Common myeloid progenitor, CD34-positive (primary cell): ENCODE data around the gene SEC31A.
"Not testable (repeated sequence)": the region's sequence is repeated elsewhere in the genome, so short reads cannot be mapped to it uniquely, and the experiment has no call there.

Experiments used
- CTCF ChIA-PET: fragments of 350-600 bp; sonication (Branson Sonifier 250); formaldehyde crosslinking; loops from one replicate; lab custom pipeline; 2021; ENCODE audit warnings: antibody characterized with exemption; lab: Charles Lee
- POLR2A ChIA-PET: fragments of 350-600 bp; sonication (Branson Sonifier 250); formaldehyde crosslinking; loops from one replicate; lab custom pipeline; 2021; ENCODE audit warnings: antibody characterized with exemption; lab: Charles Lee
- DNase-seq, 3 donors: peaks; one replicate each; pipeline versions ENCODE4 v3.0.0 to v3.0.0-alpha.2; 2013
- H3K27ac ChIP-seq, 2 experiments: 1 replicate in 1 of 2; 2 replicates in 1 of 2; pipeline ENCODE4 v1.7.0; 2013; ENCODE audit warnings: inconsistent platforms in 2 of 2, low read length in 2 of 2, mild to moderate bottlenecking in 2 of 2, low read depth in 1 of 2, moderate library complexity in 1 of 2; ENCODE audit not compliant: severe bottlenecking in 2 of 2, insufficient read depth in 1 of 2, poor library complexity in 1 of 2
- H3K27me3 ChIP-seq, 5 experiments: replicated peaks in 2 of 5; 1 replicate in 3 of 5; 2 replicates in 2 of 5; pipeline versions ENCODE4 v1.6.1 to v1.7.0; 2013; ENCODE audit warnings: low read length in 4 of 5, mild to moderate bottlenecking in 2 of 5, moderate library complexity in 2 of 5, inconsistent platforms in 1 of 5; ENCODE audit not compliant: insufficient read depth in 5 of 5, control insufficient read depth in 4 of 5
- H3K36me3 ChIP-seq, 4 experiments: 1 replicate in 2 of 4; 2 replicates in 2 of 4; pipeline versions ENCODE4 v1.6.1 to v1.7.0; 2013; ENCODE audit warnings: low read length in 3 of 4, control low read depth in 1 of 4, mild to moderate bottlenecking in 1 of 4; ENCODE audit not compliant: control insufficient read depth in 4 of 4, insufficient read depth in 4 of 4
- H3K4me1 ChIP-seq, 4 experiments: 1 replicate in 3 of 4; 2 replicates in 1 of 4; pipeline versions ENCODE4 v1.6.1 to v1.7.1; 2013; ENCODE audit warnings: low read length in 3 of 4, mild to moderate bottlenecking in 3 of 4, control low read depth in 1 of 4, inconsistent platforms in 1 of 4, moderate library complexity in 1 of 4; ENCODE audit not compliant: control insufficient read depth in 4 of 4, insufficient read depth in 4 of 4; ENCODE audit errors: control extremely low read depth in 1 of 4
- H3K4me3 ChIP-seq, 7 experiments: 1 replicate in 4 of 7; 2 replicates in 3 of 7; pipeline versions ENCODE4 v1.5.1 to v1.7.0; 2013; ENCODE audit warnings: mild to moderate bottlenecking in 7 of 7, low read length in 6 of 7, moderate library complexity in 6 of 7, inconsistent platforms in 2 of 7, low read depth in 2 of 7, control low read depth in 1 of 7; ENCODE audit not compliant: insufficient read depth in 4 of 7, control insufficient read depth in 1 of 7; ENCODE audit errors: extremely low read depth in 1 of 7
- H3K9me3 ChIP-seq, 5 experiments: 1 replicate in 4 of 5; 2 replicates in 1 of 5; pipeline versions ENCODE4 v1.6.1 to v1.7.1; 2013; ENCODE audit warnings: low read length in 4 of 5, mild to moderate bottlenecking in 2 of 5, inconsistent platforms in 1 of 5, low read depth in 1 of 5, moderate library complexity in 1 of 5; ENCODE audit not compliant: control insufficient read depth in 4 of 5, insufficient read depth in 2 of 5; ENCODE audit errors: control extremely low read depth in 1 of 5
- WGBS: methylation state at CpG from one replicate; pipeline ENCODE4 v1.1.5; 2013; ENCODE audit not compliant: insufficient coverage; 5-methylcytosine and 5-hydroxymethylcytosine counted together

Gene SEC31A

GRCh38 chr4:82850684-82851083 is 40.3 kb downstream of the SEC31A start:
- no peak overlapping the region for H3K4me3 ChIP-seq
- ChIA-PET POLR2A (no interaction called here), CTCF (interaction anchor here (0.7 to 7.6 kb wide), 6 partner anchors 10 to 162 kb away, joined by 3 to 50 read pairs (median 7); partner anchors contain the start of gene THAP9)
- peaks cover 36 to 78% (median 55%) of the 10 kb centered on the region in 4 experiments for H3K36me3 ChIP-seq
- no peak for DNase-seq
- H3K27me3 ChIP-seq = no peaks in the 10 kb centered on the region
- no peaks in the 10 kb centered on the region for H3K4me1 ChIP-seq
- no peaks in the 10 kb centered on the region for H3K9me3 ChIP-seq
- no peak overlapping the region for H3K27ac ChIP-seq

GRCh38 chr4:82848706-82849105 is 42.2 kb downstream of the SEC31A start:
- ChIA-PET POLR2A (no interaction called here), CTCF (interaction anchor here (0.6 kb wide), 1 partner anchor 19 kb away, joined by 3 read pairs; no protein-coding TSS in a partner anchor)
- H3K9me3 ChIP-seq = no peaks in the 10 kb centered on the region
- no peak for DNase-seq
- H3K4me1 ChIP-seq = no peaks in the 10 kb centered on the region
- H3K36me3 ChIP-seq = peaks cover 33 to 77% (median 54%) of the 10 kb centered on the region in 4 experiments
- no peak overlapping the region for H3K27ac ChIP-seq
- 100% methylated on average over 3 of the region's 3 CpGs for WGBS
- H3K27me3 ChIP-seq = no peaks in the 10 kb centered on the region
- no peak overlapping the region for H3K4me3 ChIP-seq

GRCh38 chr4:82842593-82842992 is 48.4 kb downstream of the SEC31A start:
- CTCF ChIA-PET = interaction anchor here (0.8 to 5.2 kb wide), 14 partner anchors 10 to 438 kb away, joined by 3 to 42 read pairs (median 3); no protein-coding TSS in a partner anchor
- POLR2A ChIA-PET = no interaction called here
- no peak overlapping the region for H3K27ac ChIP-seq

GRCh38 chr4:82839624-82840023 is 51.3 kb downstream of the SEC31A start:
- no peaks in the 10 kb centered on the region for H3K9me3 ChIP-seq
- 80% methylated on average over 1 of the region's 1 CpG for WGBS
- ChIA-PET POLR2A (interaction anchor here (0.6 kb wide), 1 partner anchor 44 kb away, joined by 3 read pairs; no protein-coding TSS in a partner anchor), CTCF (interaction anchor here (0.6 to 5.2 kb wide), 3 partner anchors 13 to 60 kb away, joined by 3 to 42 read pairs (median 3); no protein-coding TSS in a partner anchor)
- H3K36me3 ChIP-seq = peaks cover 15 to 53% (median 37%) of the 10 kb centered on the region in 4 experiments
- no peaks in the 10 kb centered on the region for H3K27me3 ChIP-seq
- no peak overlapping the region for H3K27ac ChIP-seq
- H3K4me3 ChIP-seq = no peak overlapping the region
- peak in 2 of 3 donors; percentile 10 to 72 for DNase-seq
- H3K4me1 ChIP-seq = peaks cover 0 to 2% (median 0%) of the 10 kb centered on the region in 4 experiments

More at GRCh38 chr4:82842593-82842992, 48.4 kb downstream of the SEC31A start:
- peaks cover 17 to 64% (median 44%) of the 10 kb centered on the region in 4 experiments for H3K36me3 ChIP-seq
- H3K4me1 ChIP-seq = peaks cover 0 to 2% (median 0%) of the 10 kb centered on the region in 4 experiments
- H3K27me3 ChIP-seq = no peaks in the 10 kb centered on the region
- H3K4me3 ChIP-seq = no peak overlapping the region
- peak; percentile 29 to 52 (median 49) for DNase-seq
- H3K9me3 ChIP-seq = no peaks in the 10 kb centered on the region

- WGBS = 100% methylated on average over 1 of the region's 1 CpG
- no peaks in the 10 kb centered on the region for H3K27me3 ChIP-seq
- DNase-seq = no peak
- POLR2A ChIA-PET = no interaction called here
- no peaks in the 10 kb centered on the region for H3K9me3 ChIP-seq
- no peak overlapping the region for H3K27ac ChIP-seq
- CTCF ChIA-PET = interaction anchor here (0.8 kb wide), 1 partner anchor 15 kb away, joined by 4 read pairs; no protein-coding TSS in a partner anchor
- H3K4me1 ChIP-seq = no peaks in the 10 kb centered on the region
- no peak overlapping the region for H3K4me3 ChIP-seq
- peaks cover 13 to 34% (median 20%) of the 10 kb centered on the region in 4 experiments for H3K36me3 ChIP-seq
Measured at GRCh38 chr4:82833696-82834313, 57.1 kb downstream of the SEC31A start.

- CTCF ChIA-PET, H3K27me3 ChIP-seq, DNase-seq, H3K4me3 ChIP-seq, H3K27ac ChIP-seq, H3K9me3 ChIP-seq, H3K4me1 ChIP-seq, POLR2A ChIA-PET: not testable (repeated sequence)
- peaks cover 13 to 36% (median 20%) of the 10 kb centered on the region in 4 experiments for H3K36me3 ChIP-seq
- WGBS = no CpG with 5 or more reads among the region's 4 CpGs
Measured at GRCh38 chr4:82833060-82833459, 57.9 kb downstream of the SEC31A start.

- CTCF ChIA-PET = interaction anchor here (1.5 to 2.9 kb wide), 2 partner anchors 18 to 27 kb away, joined by 8 to 10 read pairs; no protein-coding TSS in a partner anchor
Measured at GRCh38 chr4:82825425-82825824, 65.5 kb downstream of the SEC31A start.

More at GRCh38 chr4:82825425-82825824, 65.5 kb downstream of the SEC31A start:
- Histone ChIP-seq H3K4me3 (no peak overlapping the region), H3K27ac (no peak overlapping the region), H3K4me1 (no peaks in the 10 kb centered on the region), H3K27me3 (no peaks in the 10 kb centered on the region), H3K36me3 (peaks cover 33 to 77% (median 52%) of the 10 kb centered on the region in 4 experiments), H3K9me3 (no peaks in the 10 kb centered on the region)
- 100% methylated on average over 3 of the region's 3 CpGs for WGBS
- no peak for DNase-seq
- POLR2A ChIA-PET = no interaction called here
